ENCODE measurements around the gene CAMKK1.

CAMKK1 gene

GRCh38 chr17:3924512-3925350 lies 31.9 kb upstream of the CAMKK1 start:
- no peak overlapping the region for H3K4me3 ChIP-seq (ENCODE audit: low read depth, low read length)
- TF ChIP-seq CTCF (IDR thresholded peaks at IDR 0.05; ENCODE audit: insufficient read depth, low read length, missing control alignments) = no peak
- POLR2A ChIA-PET = no interaction called here
- CTCF ChIA-PET = interaction anchor here (1.0 to 5.5 kb wide), 4 partner anchors 10 to 185 kb away, joined by 3 to 55 read pairs (median 4); partner anchors contain the start of gene P2RX1
- DNase-seq (ENCODE audit: low read depth, low spot score) = no peak

- ChIA-PET CTCF (interaction anchor here (1.1 to 5.5 kb wide), 6 partner anchors 8 to 184 kb away, joined by 3 to 55 read pairs (median 4); partner anchors contain the start of gene P2RX1), POLR2A (no interaction called here)
- DNase-seq (ENCODE audit: low read depth, low spot score) = no peak
- no peak for TF ChIP-seq CTCF (IDR thresholded peaks at IDR 0.05; ENCODE audit: insufficient read depth, low read length, missing control alignments)
- no peak overlapping the region for H3K4me3 ChIP-seq (ENCODE audit: low read depth, low read length)
Observed at GRCh38 chr17:3923466-3924190, 30.8 kb upstream of the CAMKK1 start.

GRCh38 chr17:3922765-3923164 lies 29.9 kb upstream of the CAMKK1 start:
- DNase-seq (ENCODE audit: low read depth, low spot score) = no peak
- POLR2A ChIA-PET = no interaction called here
- CTCF ChIA-PET = interaction anchor here (1.2 to 1.8 kb wide), 3 partner anchors 8 to 12 kb away, joined by 3 to 10 read pairs (median 3); no protein-coding TSS in a partner anchor
- no peak overlapping the region for H3K4me3 ChIP-seq (ENCODE audit: low read depth, low read length)
- no peak for TF ChIP-seq CTCF (IDR thresholded peaks at IDR 0.05; ENCODE audit: insufficient read depth, low read length, missing control alignments)

GRCh38 chr17:3921502-3922319 lies 28.9 kb upstream of the CAMKK1 start:
- no peak for TF ChIP-seq CTCF (IDR thresholded peaks at IDR 0.05; ENCODE audit: insufficient read depth, low read length, missing control alignments)
- ChIA-PET POLR2A (no interaction called here), CTCF (interaction anchor here (1.2 to 2.6 kb wide), 4 partner anchors 8 to 83 kb away, joined by 3 to 10 read pairs (median 8); no protein-coding TSS in a partner anchor)

GRCh38 chr17:3921006-3921405 lies 28.2 kb upstream of the CAMKK1 start:
- POLR2A ChIA-PET = no interaction called here
- no peak for TF ChIP-seq CTCF (IDR thresholded peaks at IDR 0.05; ENCODE audit: insufficient read depth, low read length, missing control alignments)
- DNase-seq (ENCODE audit: low read depth, low spot score) = no peak
- no peak overlapping the region for H3K4me3 ChIP-seq (ENCODE audit: low read depth, low read length)
- CTCF ChIA-PET = interaction anchor here (1.1 to 2.6 kb wide), 3 partner anchors 9 to 84 kb away, joined by 3 to 10 read pairs (median 6); no protein-coding TSS in a partner anchor

More at GRCh38 chr17:3921502-3922319, 28.9 kb upstream of the CAMKK1 start:
- no peak for DNase-seq (ENCODE audit: low read depth, low spot score)
- no peak overlapping the region for H3K4me3 ChIP-seq (ENCODE audit: low read depth, low read length)

Measured in AG04449 (cell line).